GM19099 (cell line): ENCODE measurements around the gene OLFML2B.

ENCODE experiments used
- POLR2A ChIP-seq: IDR thresholded peaks from 3 replicates; pipeline ENCODE4 v1.6.1; 2011; ENCODE audit warnings: low read depth; ENCODE audit not compliant: insufficient read length; ENCODE audit errors: extremely low read depth

The OLFML2B gene

DNA sequence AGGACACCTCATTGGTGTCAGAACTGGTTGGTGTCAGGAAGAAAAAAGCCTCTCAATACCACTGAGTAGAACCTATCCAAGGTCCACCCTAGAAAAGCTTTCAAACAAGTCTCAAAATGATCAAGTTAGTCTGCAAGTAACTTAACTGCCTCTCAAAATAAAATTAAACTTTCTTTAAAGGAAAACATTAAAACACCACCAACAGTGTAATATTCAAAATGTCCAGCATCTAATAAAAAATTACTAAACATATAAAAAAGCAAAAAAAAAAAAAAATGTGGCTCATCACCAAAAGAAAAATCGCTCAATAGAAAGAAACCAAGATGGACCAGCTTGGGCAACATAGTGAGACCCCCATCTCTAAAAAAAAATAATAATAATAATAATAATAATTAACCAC lies 18.7 kb upstream of the OLFML2B start:
- TF ChIP-seq POLR2A, result no peak

DNA sequence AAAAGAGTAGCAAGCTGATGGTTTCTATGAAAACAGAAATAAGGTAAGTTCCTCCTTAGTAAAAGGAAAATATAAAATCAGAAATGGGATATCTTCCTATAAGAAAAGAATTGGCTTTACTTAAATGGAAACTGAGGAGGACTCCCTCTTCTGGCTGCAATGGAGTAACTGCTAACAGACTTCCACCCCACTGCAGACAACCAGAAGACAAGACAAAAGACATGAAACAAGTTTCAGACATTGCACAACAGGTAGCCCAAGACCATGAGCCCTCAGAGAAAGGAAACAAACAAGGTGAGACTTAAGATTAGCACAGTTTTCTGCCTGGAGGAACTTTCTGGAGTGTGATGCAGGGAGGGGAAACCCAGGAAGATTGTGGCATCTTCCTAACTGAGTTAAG lies 17.0 kb upstream of the OLFML2B start:
- no peak for TF ChIP-seq POLR2A

DNA sequence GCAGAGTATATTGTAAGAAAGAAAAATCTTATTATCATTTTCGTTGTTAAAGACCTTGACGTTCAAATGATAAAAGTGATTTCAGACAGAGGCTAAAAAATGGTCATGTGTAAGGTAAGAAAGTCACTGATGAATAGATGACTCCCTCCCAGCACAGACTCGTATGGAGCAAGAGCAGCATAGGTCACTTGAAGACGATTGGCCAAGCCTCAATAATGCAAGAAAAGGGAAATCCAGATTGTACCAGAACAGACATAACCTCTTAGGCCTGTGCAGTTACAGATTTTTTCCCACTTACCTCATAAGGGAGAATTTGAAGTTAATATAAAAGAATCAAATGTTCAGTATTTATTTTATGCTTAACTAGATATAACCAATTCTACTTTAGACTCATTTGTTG lies 16.3 kb upstream of the OLFML2B start:
- TF ChIP-seq POLR2A, result no peak

DNA sequence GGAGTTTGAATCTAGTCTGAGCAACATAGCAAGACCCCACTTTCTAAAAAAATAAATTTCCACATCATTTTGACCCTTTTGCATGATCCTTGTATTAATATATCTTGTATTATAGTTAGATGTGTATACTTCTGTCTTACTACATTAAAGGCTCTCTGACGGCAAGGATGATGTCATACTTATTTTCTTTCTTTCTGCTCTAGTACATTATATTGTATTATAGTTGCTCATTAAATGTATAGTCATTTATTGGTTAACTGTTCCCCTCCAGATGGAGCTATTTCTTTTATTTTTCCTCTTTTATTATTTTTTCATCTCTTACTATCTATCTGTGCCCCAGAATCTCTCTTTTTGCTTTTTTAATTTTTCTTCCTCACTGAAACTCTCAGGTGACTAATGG lies 15.0 kb upstream of the OLFML2B start:
- no peak for TF ChIP-seq POLR2A

DNA sequence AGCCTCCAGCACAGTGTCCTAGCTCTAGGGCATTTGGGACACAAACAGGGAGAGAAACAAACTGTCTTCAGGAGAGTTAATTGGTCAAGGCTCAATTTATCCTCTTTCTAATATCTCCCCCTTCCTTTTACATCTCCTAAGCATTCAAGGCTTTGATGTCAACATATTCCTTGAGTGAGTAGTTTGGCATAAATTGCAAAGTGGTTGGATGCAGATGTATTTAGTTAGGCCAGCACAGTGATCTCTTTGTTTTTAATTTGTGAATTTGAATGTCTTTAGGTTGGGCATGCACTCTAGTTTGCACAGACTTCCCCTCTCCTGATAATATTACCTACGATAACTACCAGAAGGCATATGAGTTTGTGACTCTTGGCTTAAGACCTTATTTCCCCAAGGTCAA lies 12.5 kb upstream of the OLFML2B start:
- no peak for TF ChIP-seq POLR2A

DNA sequence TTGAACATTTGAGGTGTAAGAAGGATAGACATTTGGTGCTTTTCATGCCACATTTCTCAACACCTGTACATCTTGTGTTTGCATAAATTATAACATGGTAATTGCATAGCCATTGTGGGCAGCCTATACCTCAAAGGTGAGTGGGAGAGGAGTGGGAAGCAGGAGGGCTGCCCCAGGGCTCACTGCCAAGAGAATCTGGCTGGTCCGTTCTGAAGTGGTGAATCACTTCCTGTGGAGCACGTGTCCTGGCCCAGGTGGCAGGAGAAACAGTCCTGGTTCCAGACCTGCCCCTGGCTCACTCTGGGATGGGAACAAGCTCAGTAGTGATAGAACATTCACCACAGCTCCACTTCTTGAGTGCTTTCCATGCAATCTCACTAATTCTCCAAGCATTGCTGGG lies 11.6 kb upstream of the OLFML2B start:
- TF ChIP-seq POLR2A, result no peak

DNA sequence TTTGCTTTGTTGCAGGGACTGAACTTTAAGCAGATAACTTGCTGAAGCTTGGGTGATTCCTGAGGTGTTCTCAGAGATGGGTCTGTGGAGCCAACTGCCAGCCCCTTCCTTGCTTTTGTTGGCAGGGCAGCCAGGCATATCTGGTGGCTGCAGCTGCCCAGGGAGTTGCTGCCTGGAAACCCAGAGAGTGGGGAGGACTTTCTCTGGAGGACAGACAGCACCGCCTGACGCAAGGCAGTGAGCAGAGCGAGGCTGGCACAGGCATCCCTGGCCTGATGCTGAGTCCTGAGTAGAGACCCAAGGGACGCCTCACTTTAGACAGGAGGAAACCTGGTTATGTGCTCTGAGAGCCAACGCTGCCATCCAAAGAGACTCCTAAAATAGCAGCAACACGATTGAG lies 9.8 kb upstream of the OLFML2B start:
- no peak for TF ChIP-seq POLR2A

DNA sequence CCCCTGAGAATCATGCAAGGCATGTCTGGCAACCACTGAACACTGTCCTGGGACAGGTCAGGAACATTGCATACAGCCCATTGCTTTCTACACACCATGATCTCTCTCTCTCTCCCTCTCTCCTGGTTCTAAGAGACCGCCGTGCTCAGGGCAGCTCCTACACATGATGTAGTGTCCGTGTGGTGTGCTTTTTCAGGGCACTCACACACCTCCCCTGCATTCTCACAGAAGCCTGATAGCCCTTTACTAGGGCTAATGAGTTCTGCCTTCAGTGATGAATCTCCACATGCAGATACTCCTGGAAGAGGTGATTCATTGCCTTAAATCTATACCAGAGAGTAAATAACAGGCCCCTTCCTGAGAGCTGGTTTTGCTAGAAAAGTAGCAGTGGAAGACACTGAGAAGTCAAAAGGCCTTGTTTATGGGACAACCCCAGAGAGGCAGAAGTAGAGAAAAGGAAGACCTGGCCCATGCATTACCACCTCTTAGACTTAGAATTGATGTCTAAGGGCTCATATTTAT lies 7.2 kb upstream of the OLFML2B start:
- TF ChIP-seq POLR2A, result no peak

DNA sequence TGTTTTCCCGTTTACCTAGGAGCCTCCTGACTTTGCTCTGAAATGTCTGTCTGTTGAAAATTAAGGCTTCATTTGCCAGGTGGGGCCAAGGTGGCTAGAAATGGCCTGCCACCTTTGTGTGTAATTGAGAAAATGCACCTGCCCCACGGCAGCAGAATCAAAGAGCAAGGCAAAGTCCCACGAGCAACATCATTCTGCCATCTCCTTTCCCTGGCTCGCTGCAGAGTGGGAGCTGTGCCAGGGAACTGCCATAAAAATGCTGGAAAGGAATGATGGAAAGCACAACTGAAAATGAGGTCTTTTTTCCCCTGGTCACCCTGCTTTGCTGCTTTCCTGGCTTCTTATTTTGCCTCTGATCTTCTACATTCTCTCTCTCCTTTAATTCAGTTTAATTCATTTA lies 5.5 kb upstream of the OLFML2B start:
- TF ChIP-seq POLR2A, result no peak

DNA sequence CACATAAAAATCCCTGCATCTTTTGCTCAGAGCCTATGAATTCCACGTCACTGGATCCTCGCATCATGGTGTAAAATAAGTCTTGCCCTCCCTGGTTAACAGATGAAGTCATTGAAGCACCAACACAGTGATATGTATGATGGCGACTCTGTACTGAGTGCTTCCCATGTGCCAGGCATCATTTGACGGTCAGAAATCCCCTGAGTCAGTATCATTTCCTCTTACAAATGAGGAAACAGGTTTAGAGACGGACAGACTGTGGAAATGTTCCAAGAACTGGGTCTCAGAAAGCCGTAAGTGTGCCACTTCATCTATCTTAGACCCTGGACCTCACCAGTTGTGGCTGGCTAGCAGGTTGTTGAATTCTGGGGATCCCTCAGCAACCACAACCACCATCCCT lies 5.1 kb upstream of the OLFML2B start:
- TF ChIP-seq POLR2A, result no peak

DNA sequence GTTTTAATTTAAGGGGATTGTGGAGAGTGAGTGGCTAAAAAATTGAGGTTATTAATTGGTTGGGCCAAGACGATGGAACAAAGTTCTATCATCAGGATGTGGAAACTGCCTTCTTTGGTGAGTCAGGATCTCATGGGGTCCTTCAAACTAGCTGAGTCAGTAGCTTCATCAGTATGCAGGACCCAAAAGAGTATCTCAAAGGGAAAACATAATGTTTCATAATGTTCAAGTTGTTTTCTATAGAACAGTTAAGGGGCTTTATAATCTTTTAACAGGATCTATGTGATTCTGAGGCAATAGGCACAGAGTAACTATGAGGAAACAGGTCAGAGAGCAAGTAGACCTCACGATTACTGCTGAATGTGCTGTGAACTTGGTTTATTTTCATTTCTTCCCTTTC lies 3.2 kb upstream of the OLFML2B start:
- no peak for TF ChIP-seq POLR2A

DNA sequence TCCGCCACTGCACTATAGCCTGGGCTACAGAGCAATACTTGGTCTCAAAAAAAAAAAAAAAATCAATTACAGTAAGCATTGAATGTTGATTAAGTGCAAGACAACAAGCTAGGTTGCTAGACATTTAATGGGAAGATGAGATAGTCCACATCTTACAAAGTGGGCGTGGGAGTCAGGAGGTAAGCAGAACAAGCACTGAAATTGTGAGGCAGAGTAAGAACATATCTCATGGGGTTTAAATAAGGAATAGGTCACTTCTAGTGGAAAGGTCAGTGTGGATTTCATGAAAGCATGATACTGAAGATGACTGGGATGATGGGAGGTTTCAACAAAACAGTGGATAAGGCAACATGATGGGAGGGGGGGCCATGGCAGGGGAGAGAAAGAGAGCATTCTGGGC lies 1.9 kb upstream of the OLFML2B start:
- no peak for TF ChIP-seq POLR2A

DNA sequence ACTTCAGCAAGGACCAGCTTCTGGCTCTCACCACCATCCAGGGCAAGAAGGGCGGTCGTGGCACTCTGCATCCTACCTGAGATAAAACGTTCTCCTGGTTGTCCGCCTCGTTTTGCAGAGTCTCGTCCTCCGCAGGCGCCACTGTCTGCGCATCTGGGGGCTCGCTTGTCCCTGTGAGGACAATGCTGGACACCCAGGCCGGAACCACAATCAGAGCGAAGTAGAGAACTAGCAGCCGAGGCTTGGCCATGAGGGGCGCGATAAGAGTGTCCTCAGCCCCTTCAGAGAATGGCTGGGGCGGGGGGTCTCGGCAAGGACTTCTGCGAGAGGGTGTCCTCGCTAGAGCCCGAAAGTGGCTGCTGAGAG lies 505 bp downstream of the OLFML2B start:
- no peak for TF ChIP-seq POLR2A

DNA sequence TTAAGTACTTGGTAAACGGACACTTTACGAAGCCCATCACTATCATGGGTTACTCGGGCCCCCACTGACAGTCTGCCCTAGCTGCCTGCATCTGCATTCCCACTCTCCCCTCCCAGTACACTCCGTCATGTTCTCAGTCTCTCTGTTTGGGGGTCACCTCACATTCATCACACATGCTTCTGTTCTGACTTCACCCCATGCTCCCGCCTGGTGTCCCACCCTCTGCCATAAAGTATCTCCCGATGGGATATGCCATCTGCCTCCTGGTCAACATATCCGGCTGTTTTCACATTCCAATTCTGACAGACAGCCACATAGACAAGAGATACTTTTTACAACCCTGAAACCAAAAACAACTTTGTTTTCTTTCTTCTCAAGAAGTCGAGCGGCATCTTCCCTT lies 1.0 kb downstream of the OLFML2B start:
- TF ChIP-seq POLR2A, result no peak

DNA sequence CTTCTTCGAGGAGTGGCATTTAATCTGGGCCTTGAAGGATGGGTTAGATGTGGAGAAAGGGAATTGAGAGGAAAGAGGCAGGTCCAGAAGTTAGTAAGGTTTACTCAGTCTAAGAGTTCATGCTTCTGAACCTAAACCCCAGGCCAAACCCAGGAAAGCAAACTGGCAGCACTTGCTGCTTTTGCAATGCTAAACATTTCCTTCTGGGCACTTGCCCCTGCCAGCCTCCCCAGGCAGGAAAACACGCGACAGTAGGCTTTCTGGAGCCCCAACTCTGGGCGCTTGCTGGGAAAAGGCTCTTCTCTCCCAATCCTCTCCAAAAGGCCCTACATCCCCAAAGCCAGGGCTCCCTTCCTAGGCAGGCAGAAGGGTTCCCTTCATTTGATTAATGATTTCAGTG lies 2.5 kb downstream of the OLFML2B start:
- TF ChIP-seq POLR2A, result no peak

DNA sequence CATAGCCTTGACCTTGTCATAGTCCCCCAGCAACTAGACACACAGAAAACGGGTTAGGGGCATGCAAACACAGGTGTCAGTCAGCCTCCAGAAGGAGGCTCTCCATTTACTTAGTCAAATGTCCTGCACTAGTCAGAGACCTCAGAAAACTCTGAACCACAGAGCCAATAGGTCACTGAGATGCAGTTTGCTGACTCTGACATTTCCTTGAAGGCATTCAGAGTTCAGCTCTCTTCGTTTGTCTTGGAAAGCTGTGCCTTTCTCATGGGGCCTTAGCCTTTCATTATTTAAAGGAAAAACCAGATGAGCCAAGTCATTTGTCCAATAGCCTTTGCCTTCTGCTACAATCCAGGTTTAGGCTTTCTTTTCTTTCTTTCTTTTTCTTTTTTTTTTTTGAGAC lies 3.5 kb downstream of the OLFML2B start:
- no peak for TF ChIP-seq POLR2A

DNA sequence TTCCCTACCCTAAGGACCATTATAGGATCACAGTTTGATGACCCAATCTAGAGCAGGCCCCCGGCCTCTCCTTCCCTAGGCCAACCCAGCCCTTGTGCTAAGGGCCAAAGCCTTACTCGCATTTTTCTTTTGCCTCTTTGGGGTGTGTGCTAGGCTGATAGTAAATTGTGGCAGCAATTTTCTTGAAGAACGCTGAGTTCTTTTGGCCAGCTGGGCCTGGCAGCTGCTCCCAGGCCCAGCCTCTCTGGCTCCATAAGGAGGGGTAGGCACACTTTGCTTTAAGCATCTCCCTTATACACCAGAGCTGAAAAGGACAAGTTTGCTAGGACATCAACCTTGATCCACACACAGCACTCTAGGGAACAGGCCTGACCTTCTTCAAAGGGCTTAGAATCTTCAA lies 4.2 kb downstream of the OLFML2B start:
- no peak for TF ChIP-seq POLR2A

DNA sequence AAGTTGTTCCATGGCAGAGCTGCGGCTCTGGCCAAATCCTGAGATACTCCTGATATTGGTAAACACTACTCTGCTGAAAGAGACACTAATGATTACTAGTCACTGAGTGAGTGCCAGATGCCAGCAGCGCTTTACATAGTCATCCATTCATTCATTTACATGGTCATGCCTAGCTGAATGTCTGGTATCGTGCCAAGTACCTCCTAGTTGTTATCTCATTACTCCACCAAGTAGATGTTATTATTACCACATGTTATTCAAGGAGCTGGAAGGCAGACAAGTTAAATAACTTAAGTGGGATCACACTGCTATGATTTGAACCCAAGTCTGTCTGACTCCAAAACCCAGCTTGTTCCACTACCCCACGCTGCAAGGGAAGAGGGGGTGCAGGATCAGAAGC lies 4.7 kb downstream of the OLFML2B start:
- TF ChIP-seq POLR2A, result no peak
